ENCODE data around the gene TNFRSF18. TPM values are rescaled to one million over a fixed set of nuclear protein-coding genes. Genes with fewer than 3 reads are reported as not detected.

The TNFRSF18 gene
- total RNA-seq, 1 donor from 2014 or later, result 0.98 TPM

- intact Hi-C loops (cut with DNase I), result no loop called here
- H3K27me3 ChIP-seq, result peaks cover 27% of the 10 kb centered on the region
- TF ChIP-seq, protein P1, sequence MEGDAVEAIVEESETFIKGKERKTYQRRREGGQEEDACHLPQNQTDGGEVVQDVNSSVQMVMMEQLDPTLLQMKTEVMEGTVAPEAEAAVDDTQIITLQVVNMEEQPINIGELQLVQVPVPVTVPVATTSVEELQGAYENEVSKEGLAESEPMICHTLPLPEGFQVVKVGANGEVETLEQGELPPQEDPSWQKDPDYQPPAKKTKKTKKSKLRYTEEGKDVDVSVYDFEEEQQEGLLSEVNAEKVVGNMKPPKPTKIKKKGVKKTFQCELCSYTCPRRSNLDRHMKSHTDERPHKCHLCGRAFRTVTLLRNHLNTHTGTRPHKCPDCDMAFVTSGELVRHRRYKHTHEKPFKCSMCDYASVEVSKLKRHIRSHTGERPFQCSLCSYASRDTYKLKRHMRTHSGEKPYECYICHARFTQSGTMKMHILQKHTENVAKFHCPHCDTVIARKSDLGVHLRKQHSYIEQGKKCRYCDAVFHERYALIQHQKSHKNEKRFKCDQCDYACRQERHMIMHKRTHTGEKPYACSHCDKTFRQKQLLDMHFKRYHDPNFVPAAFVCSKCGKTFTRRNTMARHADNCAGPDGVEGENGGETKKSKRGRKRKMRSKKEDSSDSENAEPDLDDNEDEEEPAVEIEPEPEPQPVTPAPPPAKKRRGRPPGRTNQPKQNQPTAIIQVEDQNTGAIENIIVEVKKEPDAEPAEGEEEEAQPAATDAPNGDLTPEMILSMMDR (IDR thresholded peaks at IDR 0.05), result no peak
Observed at GRCh38 chr1:1242461-1243265, 36.3 kb upstream of the TNFRSF18 start.

GRCh38 chr1:1241588-1242219 lies 35.3 kb upstream of the TNFRSF18 start:
- Histone ChIP-seq H3K36me3 (no peaks in the 10 kb centered on the region), H3K9me3 (no peaks in the 10 kb centered on the region), H3K27ac (no peak overlapping the region), H3K4me1 (no peaks in the 10 kb centered on the region), H3K4me3 (no peak overlapping the region), H3K27me3 (peaks cover 27% of the 10 kb centered on the region)
- TF ChIP-seq, protein P1 (IDR thresholded peaks at IDR 0.05), result no peak
- ATAC-seq (no peak), DNase-seq (no peak)
- intact Hi-C loops (cut with DNase I), result no loop called here

More at GRCh38 chr1:1242461-1243265, 36.3 kb upstream of the TNFRSF18 start:
- DNase-seq (no peak), ATAC-seq (no peak)
- Histone ChIP-seq H3K27ac (no peak overlapping the region), H3K4me3 (no peak overlapping the region), H3K9me3 (no peaks in the 10 kb centered on the region), H3K36me3 (no peaks in the 10 kb centered on the region), H3K4me1 (no peaks in the 10 kb centered on the region)

DNA sequence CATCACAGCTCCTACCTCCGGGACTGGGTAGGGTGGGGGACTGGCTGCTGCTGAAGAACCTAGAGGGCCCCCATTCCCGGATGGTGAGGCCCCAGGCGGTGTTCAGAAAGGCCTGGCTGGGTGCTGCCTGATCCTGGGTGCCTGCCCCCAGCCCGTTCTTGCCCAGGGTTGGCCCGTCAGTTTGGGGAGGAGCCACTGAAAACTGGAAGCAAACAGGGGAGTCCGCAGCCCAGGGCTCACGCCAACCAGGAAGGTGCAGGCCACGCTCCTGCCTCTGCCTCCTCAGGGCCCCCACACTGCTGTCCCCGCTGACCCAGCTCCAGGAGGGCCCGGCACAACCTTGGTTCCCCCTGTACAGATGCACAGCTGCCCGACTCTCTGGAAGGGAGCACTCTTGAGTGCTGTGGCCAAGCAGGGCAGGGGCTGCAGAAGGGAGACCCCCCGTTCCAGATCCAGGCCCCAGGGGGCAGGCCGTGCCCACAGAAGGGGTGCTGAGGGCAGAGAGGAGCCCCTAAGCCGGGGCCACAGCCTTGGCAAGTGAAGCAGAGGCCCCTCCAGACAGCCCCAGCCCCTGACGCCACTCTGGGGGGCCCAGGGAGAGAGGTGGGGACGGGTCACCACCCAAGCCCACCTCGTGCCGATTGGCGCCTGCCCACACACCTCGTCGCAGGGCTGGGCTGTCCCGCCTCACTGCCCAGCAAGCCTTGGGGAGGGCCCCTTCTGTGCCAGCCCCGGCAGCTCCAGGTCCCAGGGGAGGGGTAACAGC lies 34.6 kb upstream of the TNFRSF18 start:
- Histone ChIP-seq H3K4me1 (no peaks in the 10 kb centered on the region), H3K27me3 (peaks cover 23% of the 10 kb centered on the region), H3K9me3 (no peaks in the 10 kb centered on the region), H3K4me3 (no peak overlapping the region), H3K36me3 (no peaks in the 10 kb centered on the region), H3K27ac (no peak overlapping the region)
- DNase-seq, result no peak
- intact Hi-C loops (cut with DNase I), result no loop called here
- ATAC-seq, result no peak
- TF ChIP-seq, protein P1 (IDR thresholded peaks at IDR 0.05), result no peak

DNA sequence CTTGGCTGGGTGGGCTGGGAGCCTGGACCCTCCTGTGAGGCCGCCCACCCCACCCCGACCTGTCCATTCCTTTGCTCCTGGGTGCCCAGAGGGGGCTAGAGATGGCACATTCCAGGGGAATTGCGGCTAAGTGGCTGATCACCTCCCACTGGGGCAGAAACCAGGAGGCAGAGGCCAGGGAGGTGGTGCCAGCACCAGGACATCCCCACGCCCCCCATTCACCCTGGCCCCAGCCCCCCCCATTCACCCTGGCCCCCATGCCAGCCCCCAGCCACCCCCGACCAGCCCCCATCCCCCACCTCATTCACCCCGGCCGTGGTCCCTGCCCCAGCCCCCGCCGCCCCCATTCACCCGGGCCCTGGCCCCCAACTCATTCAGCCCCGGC lies 33.9 kb upstream of the TNFRSF18 start:
- Histone ChIP-seq H3K36me3 (no peaks in the 10 kb centered on the region), H3K27me3 (peaks cover 16% of the 10 kb centered on the region), H3K27ac (no peak overlapping the region), H3K4me3 (no peak overlapping the region), H3K9me3 (no peaks in the 10 kb centered on the region), H3K4me1 (no peaks in the 10 kb centered on the region)
- TF ChIP-seq, protein P1 (IDR thresholded peaks at IDR 0.05), result no peak
- ATAC-seq, result no peak
- DNase-seq, result no peak
- intact Hi-C loops (cut with DNase I), result no loop called here

- TF ChIP-seq, protein P1 (IDR thresholded peaks at IDR 0.05), result no peak
- DNase-seq, result no peak
Observed at GRCh38 chr1:1239614-1240347, 33.4 kb upstream of the TNFRSF18 start.

More at GRCh38 chr1:1239614-1240347, 33.4 kb upstream of the TNFRSF18 start:
- no peaks in the 10 kb centered on the region for H3K9me3 ChIP-seq
- no peaks in the 10 kb centered on the region for H3K36me3 ChIP-seq
- H3K27me3 ChIP-seq, result peaks cover 15% of the 10 kb centered on the region
- intact Hi-C loops (cut with DNase I), result no loop called here
- no peaks in the 10 kb centered on the region for H3K4me1 ChIP-seq
- no peak overlapping the region for H3K27ac ChIP-seq
- ATAC-seq, result no peak
- H3K4me3 ChIP-seq, result no peak overlapping the region
